Chondrocyte (in vitro differentiated cells): ENCODE measurements around the gene ITPR3. TPM values are rescaled to one million over a fixed set of nuclear protein-coding genes. Genes with fewer than 3 reads are reported as not detected.

Experiments used
- DNase-seq: peaks from one replicate; pipeline ENCODE4 v3.0.0; 2021; ENCODE audit warnings: mixed read lengths, low spot score
- H3K27ac Mint-ChIP-seq: one replicate; pipeline ENCODE4 v1.8.0; 2021; ENCODE audit warnings: mild to moderate bottlenecking, moderate library complexity, mixed read lengths; ENCODE audit not compliant: unreplicated experiment
- H3K27me3 Mint-ChIP-seq: 2 replicates; pipeline ENCODE4 v1.8.0; 2021; ENCODE audit warnings: low read depth, mixed read lengths
- H3K36me3 Mint-ChIP-seq: 2 replicates; pipeline ENCODE4 v1.8.0; 2021; ENCODE audit warnings: low read depth, mixed read lengths
- H3K4me1 Mint-ChIP-seq: 2 replicates; pipeline ENCODE4 v1.8.0; 2021; ENCODE audit warnings: low read depth, mild to moderate bottlenecking, mixed read lengths
- H3K4me3 Mint-ChIP-seq: one replicate; pipeline ENCODE4 v1.8.0; 2021; ENCODE audit warnings: mild to moderate bottlenecking, moderate library complexity, mixed read lengths; ENCODE audit not compliant: unreplicated experiment
- H3K9me3 Mint-ChIP-seq: 2 replicates; pipeline ENCODE4 v1.8.0; 2021; ENCODE audit warnings: low read depth, mixed read lengths
- CTCF ChIP-seq: fragments of 200-600 bp; sonication (generic); IDR thresholded peaks from 2 replicates; pipeline ENCODE4 v1.5.0; 2021; ENCODE audit warnings: antibody characterized with exemption, mild to moderate bottlenecking, moderate library complexity
- total RNA-seq: library from RNA; stranded (reverse); gene quantifications from 3 replicates; pipeline ENCODE4 v1.2.1, GENCODE V29; 2021

The ITPR3 gene
- total RNA-seq, 1 donor from 2014 or later: 10.0 TPM

GRCh38 chr6:33729059-33729458, 107.9 kb downstream of the ITPR3 start:
- no peaks in the 10 kb centered on the region for H3K9me3 Mint-ChIP-seq
- TF ChIP-seq CTCF: no peak
- no peaks in the 10 kb centered on the region for H3K27me3 Mint-ChIP-seq
- no peak for DNase-seq
- no peak overlapping the region for H3K27ac Mint-ChIP-seq
- H3K36me3 Mint-ChIP-seq: peaks cover 6% of the 10 kb centered on the region
- no peaks in the 10 kb centered on the region for H3K4me1 Mint-ChIP-seq
- H3K4me3 Mint-ChIP-seq: no peak overlapping the region

- DNase-seq: no peak
- no peaks in the 10 kb centered on the region for H3K27me3 Mint-ChIP-seq
- H3K27ac Mint-ChIP-seq: no peak overlapping the region
- no peaks in the 10 kb centered on the region for H3K9me3 Mint-ChIP-seq
- no peaks in the 10 kb centered on the region for H3K4me1 Mint-ChIP-seq
- H3K36me3 Mint-ChIP-seq: peaks cover 6% of the 10 kb centered on the region
- no peak overlapping the region for H3K4me3 Mint-ChIP-seq
- TF ChIP-seq CTCF: no peak
Observed at GRCh38 chr6:33730611-33731010, 109.5 kb downstream of the ITPR3 start.

- H3K9me3 Mint-ChIP-seq: no peaks in the 10 kb centered on the region
- no peak for TF ChIP-seq CTCF
- no peak overlapping the region for H3K27ac Mint-ChIP-seq
- H3K4me3 Mint-ChIP-seq: no peak overlapping the region
- peak; percentile 78 for DNase-seq
- no peaks in the 10 kb centered on the region for H3K27me3 Mint-ChIP-seq
- H3K36me3 Mint-ChIP-seq: peaks cover 6% of the 10 kb centered on the region
- H3K4me1 Mint-ChIP-seq: no peaks in the 10 kb centered on the region
Observed at GRCh38 chr6:33731035-33731434, 109.9 kb downstream of the ITPR3 start.

GRCh38 chr6:33731751-33732282, 110.7 kb downstream of the ITPR3 start:
- no peaks in the 10 kb centered on the region for H3K27me3 Mint-ChIP-seq
- H3K9me3 Mint-ChIP-seq: no peaks in the 10 kb centered on the region
- no peak overlapping the region for H3K27ac Mint-ChIP-seq
- TF ChIP-seq CTCF: no peak
- peaks cover 1% of the 10 kb centered on the region for H3K4me1 Mint-ChIP-seq
- peaks cover 4% of the 10 kb centered on the region for H3K36me3 Mint-ChIP-seq
- no peak overlapping the region for H3K4me3 Mint-ChIP-seq
- DNase-seq: peak; percentile 85

- no peak for TF ChIP-seq CTCF
- Mint-ChIP-seq H3K27ac (no peak overlapping the region), H3K4me3 (no peak overlapping the region), H3K4me1 (peaks cover 7% of the 10 kb centered on the region), H3K36me3 (peaks cover 4% of the 10 kb centered on the region), H3K27me3 (no peaks in the 10 kb centered on the region), H3K9me3 (no peaks in the 10 kb centered on the region)
- no peak for DNase-seq
Observed at GRCh38 chr6:33732385-33732784, 111.3 kb downstream of the ITPR3 start.
